Measurements from ENCODE around the gene SOD1. TPM values are rescaled to one million over a fixed set of nuclear protein-coding genes. Genes with fewer than 3 reads are reported as not detected.

Gene SOD1
- total RNA-seq, 2 experiments from 2014 or later: 280 to 286 TPM

GRCh38 chr21:31671931-31672330 is 12.4 kb downstream of the SOD1 start:
- no peaks in the 10 kb centered on the region for H3K27me3 Mint-ChIP-seq
- ChIA-PET POLR2A (no interaction called here), CTCF (no interaction called here)
- no peaks in the 10 kb centered on the region for H3K9me3 Mint-ChIP-seq
- peaks cover 37% of the 10 kb centered on the region for H3K4me1 Mint-ChIP-seq (ENCODE audit: low read depth)
- peaks cover 34% of the 10 kb centered on the region for H3K36me3 Mint-ChIP-seq
- no peak for DNase-seq
- intact Hi-C loops (cut with micrococcal nuclease): no loop called here
- no peak overlapping the region for H3K27ac Mint-ChIP-seq
- no peak overlapping the region for H3K4me3 Mint-ChIP-seq

DNA sequence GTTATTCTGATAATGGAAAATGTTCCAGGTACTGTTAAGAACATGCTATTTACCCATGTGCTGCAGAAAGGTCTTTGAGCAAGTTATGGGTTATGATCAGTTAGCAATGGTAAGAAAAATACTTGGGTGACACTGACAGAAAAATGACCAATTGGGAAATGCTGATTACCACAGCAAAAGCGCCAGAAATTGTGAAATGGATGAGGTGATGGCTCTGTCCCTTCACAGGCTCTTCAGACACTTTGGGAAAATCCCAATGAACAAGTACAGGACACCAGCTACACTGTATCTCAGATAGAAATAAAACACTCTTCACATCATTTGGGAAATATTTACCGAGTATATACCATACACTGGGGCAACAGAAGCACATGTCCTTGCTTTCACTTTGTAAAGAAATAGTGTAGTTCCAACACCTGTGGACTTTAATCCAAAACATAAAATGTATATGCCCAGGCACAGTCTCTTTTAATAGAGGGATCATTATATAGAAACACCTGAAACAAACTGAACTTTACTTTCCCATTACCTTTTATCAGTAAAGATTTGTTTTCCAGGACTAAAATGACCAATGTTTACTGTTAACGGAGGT is 13.9 kb downstream of the SOD1 start:
- H3K4me1 Mint-ChIP-seq (ENCODE audit: low read depth): peaks cover 22% of the 10 kb centered on the region
- ChIA-PET CTCF (no interaction called here), POLR2A (no interaction called here)
- H3K27ac Mint-ChIP-seq: no peak overlapping the region
- no peak for DNase-seq
- no peaks in the 10 kb centered on the region for H3K9me3 Mint-ChIP-seq
- no peaks in the 10 kb centered on the region for H3K27me3 Mint-ChIP-seq
- no peak overlapping the region for H3K4me3 Mint-ChIP-seq
- intact Hi-C loops (cut with micrococcal nuclease): no loop called here
- H3K36me3 Mint-ChIP-seq: peaks cover 20% of the 10 kb centered on the region

GRCh38 chr21:31675318-31675717 is 15.8 kb downstream of the SOD1 start:
- Mint-ChIP-seq H3K36me3 (peaks cover 16% of the 10 kb centered on the region), H3K4me1 (ENCODE audit: low read depth) (peaks cover 4% of the 10 kb centered on the region), H3K27me3 (no peaks in the 10 kb centered on the region), H3K27ac (no peak overlapping the region), H3K9me3 (no peaks in the 10 kb centered on the region), H3K4me3 (no peak overlapping the region)
- DNase-seq: no peak
- ChIA-PET CTCF (no interaction called here), POLR2A (no interaction called here)
- intact Hi-C loops (cut with micrococcal nuclease): no loop called here

GRCh38 chr21:31675960-31676359 is 16.5 kb downstream of the SOD1 start:
- Mint-ChIP-seq H3K4me3 (no peak overlapping the region), H3K27me3 (no peaks in the 10 kb centered on the region), H3K9me3 (no peaks in the 10 kb centered on the region), H3K4me1 (ENCODE audit: low read depth) (no peaks in the 10 kb centered on the region), H3K36me3 (peaks cover 16% of the 10 kb centered on the region), H3K27ac (no peak overlapping the region)
- ChIA-PET CTCF (no interaction called here), POLR2A (no interaction called here)
- intact Hi-C loops (cut with micrococcal nuclease): no loop called here
- no peak for DNase-seq

GRCh38 chr21:31677047-31677446 is 17.6 kb downstream of the SOD1 start:
- Mint-ChIP-seq H3K4me1 (ENCODE audit: low read depth) (no peaks in the 10 kb centered on the region), H3K36me3 (peaks cover 15% of the 10 kb centered on the region), H3K9me3 (no peaks in the 10 kb centered on the region), H3K4me3 (no peak overlapping the region), H3K27me3 (no peaks in the 10 kb centered on the region), H3K27ac (no peak overlapping the region)
- intact Hi-C loops (cut with micrococcal nuclease): no loop called here
- ChIA-PET POLR2A (no interaction called here), CTCF (interaction anchor here (0.5 kb wide), 1 partner anchor 566 kb away, joined by 3 read pairs; no protein-coding TSS in a partner anchor)
- no peak for DNase-seq

GRCh38 chr21:31678478-31678877 is 19.0 kb downstream of the SOD1 start:
- no peaks in the 10 kb centered on the region for H3K4me1 Mint-ChIP-seq (ENCODE audit: low read depth)
- H3K27ac Mint-ChIP-seq: no peak overlapping the region
- no peak for DNase-seq
- H3K9me3 Mint-ChIP-seq: no peaks in the 10 kb centered on the region
- intact Hi-C loops (cut with micrococcal nuclease): no loop called here
- H3K27me3 Mint-ChIP-seq: no peaks in the 10 kb centered on the region
- peaks cover 22% of the 10 kb centered on the region for H3K36me3 Mint-ChIP-seq
- ChIA-PET CTCF (no interaction called here), POLR2A (no interaction called here)
- H3K4me3 Mint-ChIP-seq: no peak overlapping the region

DNA sequence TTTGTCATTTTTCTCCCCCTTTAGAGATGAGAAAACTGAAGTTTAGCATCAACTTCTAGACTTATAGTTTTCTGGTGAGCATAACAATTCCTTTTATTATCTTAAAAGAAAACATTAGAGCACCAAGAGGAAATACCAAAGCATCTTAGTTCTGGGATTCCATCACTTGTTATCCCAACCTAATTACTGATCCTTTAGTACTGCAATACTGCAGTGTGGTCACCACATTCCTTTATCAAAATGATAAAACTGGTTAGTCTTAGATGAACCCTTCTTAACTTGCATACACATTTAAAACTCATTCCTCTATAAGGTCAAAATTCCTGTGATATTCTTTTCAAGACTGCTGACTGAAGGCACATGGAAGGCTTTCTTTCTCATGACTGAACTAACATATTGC is 23.1 kb downstream of the SOD1 start:
- Mint-ChIP-seq H3K4me3 (no peak overlapping the region), H3K9me3 (no peaks in the 10 kb centered on the region), H3K27ac (no peak overlapping the region), H3K27me3 (no peaks in the 10 kb centered on the region), H3K4me1 (ENCODE audit: low read depth) (no peaks in the 10 kb centered on the region), H3K36me3 (peaks cover 45% of the 10 kb centered on the region)
- CTCF ChIA-PET: no interaction called here
- intact Hi-C loops (cut with micrococcal nuclease): no loop called here
- DNase-seq: no peak
- POLR2A ChIA-PET: no interaction called here

- CTCF ChIA-PET: no interaction called here
- no peak for DNase-seq
- Mint-ChIP-seq H3K4me3 (no peak overlapping the region), H3K27ac (no peak overlapping the region), H3K9me3 (no peaks in the 10 kb centered on the region), H3K27me3 (no peaks in the 10 kb centered on the region), H3K4me1 (ENCODE audit: low read depth) (no peaks in the 10 kb centered on the region), H3K36me3 (peaks cover 46% of the 10 kb centered on the region)
- intact Hi-C loops (cut with micrococcal nuclease): no loop called here
- POLR2A ChIA-PET: no interaction called here
Measured at GRCh38 chr21:31683029-31683428, 23.5 kb downstream of the SOD1 start.

DNA sequence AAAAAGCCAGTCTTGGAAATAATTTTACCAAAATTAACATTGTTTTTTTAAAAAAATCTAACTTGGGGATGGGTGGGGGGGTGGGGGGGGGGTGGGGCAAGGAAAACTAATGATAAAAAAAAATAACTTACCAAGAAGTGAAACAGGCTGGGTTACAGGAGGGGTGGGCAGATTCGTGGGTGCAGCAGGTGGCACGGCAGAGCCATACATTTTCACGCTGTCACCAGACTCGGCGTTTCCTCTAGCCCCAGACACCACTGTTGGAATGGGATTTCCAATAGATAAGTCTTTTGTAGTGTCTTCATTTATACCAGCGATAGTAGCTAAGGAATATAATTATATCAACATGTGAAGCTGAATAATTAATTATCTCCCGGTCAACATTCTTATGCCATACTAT is 25.4 kb downstream of the SOD1 start:
- no peak overlapping the region for H3K27ac Mint-ChIP-seq
- peaks cover 51% of the 10 kb centered on the region for H3K36me3 Mint-ChIP-seq
- intact Hi-C loops (cut with micrococcal nuclease): no loop called here
- H3K9me3 Mint-ChIP-seq: no peaks in the 10 kb centered on the region
- CTCF ChIA-PET: no interaction called here
- no peak for DNase-seq
- no peak overlapping the region for H3K4me3 Mint-ChIP-seq
- H3K4me1 Mint-ChIP-seq (ENCODE audit: low read depth): no peaks in the 10 kb centered on the region
- no peaks in the 10 kb centered on the region for H3K27me3 Mint-ChIP-seq
- POLR2A ChIA-PET: no interaction called here

GRCh38 chr21:31686272-31686915 is 26.9 kb downstream of the SOD1 start:
- no peak for DNase-seq
- ChIA-PET POLR2A (no interaction called here), CTCF (interaction anchor here (0.6 kb wide), 1 partner anchor 169 kb away, joined by 4 read pairs; no protein-coding TSS in a partner anchor)
- Mint-ChIP-seq H3K36me3 (peaks cover 57% of the 10 kb centered on the region), H3K9me3 (no peaks in the 10 kb centered on the region), H3K27ac (no peak overlapping the region), H3K4me1 (ENCODE audit: low read depth) (no peaks in the 10 kb centered on the region), H3K27me3 (no peaks in the 10 kb centered on the region), H3K4me3 (no peak overlapping the region)
- intact Hi-C loops (cut with micrococcal nuclease): no loop called here

DNA sequence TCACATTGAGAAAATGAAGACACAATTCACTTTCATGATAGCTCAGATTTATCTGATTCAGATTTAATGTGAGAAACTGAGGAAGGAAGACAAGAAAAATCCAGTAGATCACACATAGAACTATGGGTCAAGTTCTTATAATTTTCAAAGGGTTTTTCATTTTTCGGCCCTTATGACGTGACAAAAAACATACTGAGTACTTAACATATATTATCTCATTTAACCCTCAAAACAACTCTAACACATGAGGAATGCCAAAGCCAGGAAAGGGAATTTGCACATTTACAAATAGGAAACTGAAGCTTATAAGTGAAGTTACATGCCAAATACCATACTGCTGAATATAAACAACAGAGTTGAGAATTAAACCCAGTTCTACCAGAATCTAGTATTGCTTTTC is 27.6 kb downstream of the SOD1 start:
- intact Hi-C loops (cut with micrococcal nuclease): no loop called here
- CTCF ChIA-PET: no interaction called here
- H3K4me3 Mint-ChIP-seq: no peak overlapping the region
- DNase-seq: no peak
- H3K27me3 Mint-ChIP-seq: no peaks in the 10 kb centered on the region
- no peaks in the 10 kb centered on the region for H3K4me1 Mint-ChIP-seq (ENCODE audit: low read depth)
- no peak overlapping the region for H3K27ac Mint-ChIP-seq
- POLR2A ChIA-PET: no interaction called here
- H3K36me3 Mint-ChIP-seq: peaks cover 55% of the 10 kb centered on the region
- H3K9me3 Mint-ChIP-seq: no peaks in the 10 kb centered on the region

DNA sequence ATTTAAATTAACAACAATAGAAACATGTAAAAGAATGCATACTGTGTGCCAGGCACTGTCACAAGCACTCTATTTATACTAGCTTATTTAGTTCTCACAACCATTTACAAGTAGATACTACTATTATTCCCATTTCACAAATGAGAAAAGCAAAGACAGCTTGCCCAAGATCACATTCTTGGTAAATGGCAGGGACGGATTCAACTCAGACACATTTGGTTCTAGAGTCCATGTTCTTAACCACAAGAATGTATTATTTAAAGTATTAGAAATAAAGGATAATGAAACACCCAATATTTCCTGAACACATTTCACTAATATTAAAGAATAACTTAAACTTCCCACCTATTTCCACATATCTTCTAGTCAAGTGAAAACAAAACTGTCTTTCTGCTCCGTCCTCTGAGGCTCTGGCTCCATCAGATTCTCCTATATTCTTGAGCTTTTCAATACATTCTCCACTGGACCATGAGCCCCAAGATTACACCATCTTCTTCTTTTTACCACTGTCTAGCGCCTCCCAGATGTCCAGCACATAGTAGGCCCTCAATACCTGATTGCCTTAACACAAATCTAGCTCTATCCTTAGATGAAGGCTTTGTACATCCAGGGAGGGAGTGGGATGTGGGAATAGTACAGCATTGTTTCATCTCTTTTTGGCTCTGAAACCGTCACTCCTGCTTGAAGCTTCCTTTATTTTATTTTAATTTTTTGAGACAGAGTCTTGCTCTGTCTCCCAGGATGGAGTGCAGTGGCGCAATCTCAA is 29.3 kb downstream of the SOD1 start:
- Mint-ChIP-seq H3K4me3 (no peak overlapping the region), H3K27me3 (no peaks in the 10 kb centered on the region), H3K27ac (no peak overlapping the region), H3K9me3 (no peaks in the 10 kb centered on the region), H3K36me3 (peaks cover 56% of the 10 kb centered on the region), H3K4me1 (ENCODE audit: low read depth) (no peaks in the 10 kb centered on the region)
- DNase-seq: no peak
- intact Hi-C loops (cut with micrococcal nuclease): no loop called here
- ChIA-PET CTCF (interaction anchor here (0.6 to 0.7 kb wide), 2 partner anchors 13 to 196 kb away, joined by 3 read pairs; no protein-coding TSS in a partner anchor), POLR2A (no interaction called here)

DNA sequence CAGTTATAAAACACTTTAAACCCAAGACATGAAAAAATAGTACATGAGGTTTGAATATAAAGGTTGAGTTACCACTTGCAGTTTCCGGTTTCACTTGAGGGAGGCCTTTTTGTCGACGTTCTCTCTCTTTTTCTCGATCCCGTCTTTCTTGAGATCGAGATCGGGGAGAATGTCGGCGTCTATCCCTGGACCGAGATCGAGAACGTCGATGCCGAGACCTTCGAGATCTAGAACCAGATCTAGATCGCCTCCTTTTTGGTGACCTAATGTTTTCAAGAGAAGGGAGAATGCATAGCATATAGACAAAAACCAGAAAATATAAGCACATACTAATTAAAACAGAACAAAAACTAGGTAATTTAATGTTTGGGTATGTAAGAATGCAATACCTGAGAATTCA is 33.7 kb downstream of the SOD1 start:
- intact Hi-C loops (cut with micrococcal nuclease): no loop called here
- Mint-ChIP-seq H3K27me3 (no peaks in the 10 kb centered on the region), H3K4me1 (ENCODE audit: low read depth) (peaks cover 3% of the 10 kb centered on the region), H3K36me3 (peaks cover 51% of the 10 kb centered on the region), H3K27ac (no peak overlapping the region), H3K4me3 (no peak overlapping the region), H3K9me3 (no peaks in the 10 kb centered on the region)
- CTCF ChIA-PET: no interaction called here
- POLR2A ChIA-PET: no interaction called here
- DNase-seq: no peak

Data from activated CD4-positive, alpha-beta memory T cell treated with anti-CD3 and anti-CD28 coated beads for 36 hours (primary cell).